HUES48 (cell line): ENCODE measurements around the gene GOSR2.
"Not testable (repeated sequence)": the region's sequence is repeated elsewhere in the genome, so short reads cannot be mapped to it uniquely, and the experiment has no call there.

ENCODE experiments used
- H3K27ac ChIP-seq: one replicate; pipeline ENCODE4 v1.7.0; 2013; ENCODE audit warnings: low read depth, low read length, inconsistent platforms
- H3K27me3 ChIP-seq: 2 replicates; pipeline ENCODE4 v1.6.1; 2013; ENCODE audit warnings: mild to moderate bottlenecking, low read length; ENCODE audit not compliant: control insufficient read depth, insufficient read depth
- H3K36me3 ChIP-seq: 2 replicates; pipeline ENCODE4 v1.6.1; 2013; ENCODE audit warnings: low read length; ENCODE audit not compliant: control insufficient read depth, insufficient read depth
- H3K4me1 ChIP-seq: 2 replicates; pipeline ENCODE4 v1.6.1; 2013; ENCODE audit warnings: mild to moderate bottlenecking, low read length; ENCODE audit not compliant: control insufficient read depth, insufficient read depth
- H3K4me3 ChIP-seq: 2 replicates; pipeline ENCODE4 v1.5.1; 2013; ENCODE audit warnings: mild to moderate bottlenecking, low read depth, low read length
- H3K9ac ChIP-seq: 2 replicates; pipeline ENCODE4 v1.6.1; 2013; ENCODE audit warnings: mild to moderate bottlenecking, low read depth, low read length, moderate library complexity
- H3K9me3 ChIP-seq: 2 replicates; pipeline ENCODE4 v1.6.1; 2013; ENCODE audit warnings: low read length; ENCODE audit not compliant: control insufficient read depth, insufficient read depth

The GOSR2 gene

GRCh38 chr17:46979147-46979863 is 56.3 kb downstream of the GOSR2 start, which contains the start of gene RPRML:
Gene RPRML (minus strand): TSS chr17:46979253. CDS start chr17:46979007, 246 bp downstream.
- H3K27ac ChIP-seq, result no peak within 1 kb of the TSS
- H3K9me3 ChIP-seq, result no peaks in the 10 kb centered on the region
- H3K9ac ChIP-seq, result no peak within 1 kb of the TSS
- H3K4me1 ChIP-seq, result peaks cover 30% of the 10 kb centered on the region
- H3K36me3 ChIP-seq, result no peaks in the 10 kb centered on the region
- H3K4me3 ChIP-seq, result peak within 1 kb of the TSS; percentile 57
- peaks cover 44% of the 10 kb centered on the region for H3K27me3 ChIP-seq

GRCh38 chr17:46982577-46982976 is 59.6 kb downstream of the GOSR2 start:
- Histone ChIP-seq H3K36me3 (no peaks in the 10 kb centered on the region), H3K27ac (no peak overlapping the region), H3K4me1 (peaks cover 19% of the 10 kb centered on the region; the same call in 1 of the 2 replicates), H3K9ac (no peak overlapping the region), H3K4me3 (no peak overlapping the region), H3K27me3 (peaks cover 35% of the 10 kb centered on the region), H3K9me3 (no peaks in the 10 kb centered on the region)

- Histone ChIP-seq H3K27me3 (peaks cover 23% of the 10 kb centered on the region), H3K9me3 (no peaks in the 10 kb centered on the region), H3K27ac (no peak overlapping the region), H3K9ac (no peak overlapping the region), H3K4me3 (no peak overlapping the region), H3K4me1 (peaks cover 13% of the 10 kb centered on the region; the same call in 1 of the 2 replicates), H3K36me3 (no peaks in the 10 kb centered on the region)
These were observed 60.8 kb downstream of the GOSR2 start for GRCh38 chr17:46983782-46984181.

GRCh38 chr17:46984341-46984740 is 61.4 kb downstream of the GOSR2 start:
- H3K4me3 ChIP-seq, result no peak overlapping the region
- H3K4me1 ChIP-seq, result peaks cover 13% of the 10 kb centered on the region; the same call in 1 of the 2 replicates
- H3K9me3 ChIP-seq, result no peaks in the 10 kb centered on the region
- no peak overlapping the region for H3K9ac ChIP-seq
- H3K36me3 ChIP-seq, result no peaks in the 10 kb centered on the region
- H3K27ac ChIP-seq, result no peak overlapping the region
- H3K27me3 ChIP-seq, result peaks cover 17% of the 10 kb centered on the region

- Histone ChIP-seq H3K36me3 (no peaks in the 10 kb centered on the region), H3K9me3 (no peaks in the 10 kb centered on the region), H3K9ac (no peak overlapping the region), H3K27ac (no peak overlapping the region), H3K4me1 (peaks cover 13% of the 10 kb centered on the region; the same call in 1 of the 2 replicates), H3K4me3 (no peak overlapping the region), H3K27me3 (peaks cover 11% of the 10 kb centered on the region)
These were observed 61.9 kb downstream of the GOSR2 start for GRCh38 chr17:46984892-46985291.

GRCh38 chr17:46986366-46986765 is 63.4 kb downstream of the GOSR2 start:
- no peak overlapping the region for H3K4me3 ChIP-seq
- no peaks in the 10 kb centered on the region for H3K9me3 ChIP-seq
- no peaks in the 10 kb centered on the region for H3K36me3 ChIP-seq
- peaks cover 8% of the 10 kb centered on the region; the same call in 1 of the 2 replicates for H3K4me1 ChIP-seq
- H3K27me3 ChIP-seq, result no peaks in the 10 kb centered on the region; the same call in 1 of the 2 replicates
- no peak overlapping the region for H3K27ac ChIP-seq
- H3K9ac ChIP-seq, result no peak overlapping the region

GRCh38 chr17:46987927-46988326 is 65.0 kb downstream of the GOSR2 start:
- not testable (repeated sequence) for H3K9me3 ChIP-seq, H3K4me3 ChIP-seq, H3K27me3 ChIP-seq, H3K27ac ChIP-seq, H3K4me1 ChIP-seq, H3K9ac ChIP-seq, H3K36me3 ChIP-seq

- no peaks in the 10 kb centered on the region for H3K27me3 ChIP-seq
- no peak overlapping the region for H3K9ac ChIP-seq
- no peaks in the 10 kb centered on the region for H3K4me1 ChIP-seq
- no peak overlapping the region for H3K4me3 ChIP-seq
- H3K27ac ChIP-seq, result no peak overlapping the region
- no peaks in the 10 kb centered on the region for H3K9me3 ChIP-seq
- no peaks in the 10 kb centered on the region for H3K36me3 ChIP-seq
These were observed 66.9 kb downstream of the GOSR2 start for GRCh38 chr17:46989637-46990431.

- no peaks in the 10 kb centered on the region for H3K9me3 ChIP-seq
- H3K4me1 ChIP-seq, result no peaks in the 10 kb centered on the region
- no peaks in the 10 kb centered on the region for H3K27me3 ChIP-seq
- H3K36me3 ChIP-seq, result no peaks in the 10 kb centered on the region
- no peak overlapping the region for H3K9ac ChIP-seq
- no peak overlapping the region for H3K27ac ChIP-seq
- no peak overlapping the region for H3K4me3 ChIP-seq
These were observed 68.7 kb downstream of the GOSR2 start for GRCh38 chr17:46991617-46992016.
